Kasumi-1 (cell line): ENCODE data around the gene STAG3.

Experiments used
- DNase-seq, 2 experiments: peaks; one replicate each; lab custom pipeline; 2025; lab: John Stamatoyannopoulos, UW

STAG3 gene

GRCh38 chr7:100155553-100156317 lies 22.0 kb upstream of the STAG3 start:
- no peak for DNase-seq

- peak; percentile 56 for DNase-seq
Observed at GRCh38 chr7:100156331-100157068, 21.2 kb upstream of the STAG3 start.

- DNase-seq, result no peak
Observed at GRCh38 chr7:100157069-100157333, 20.7 kb upstream of the STAG3 start.

- DNase-seq, result peak in 1 of 2 experiments; percentile 7
Observed at GRCh38 chr7:100157334-100158228, 20.1 kb upstream of the STAG3 start.

- DNase-seq, result peak; percentile 81 to 82
Observed at GRCh38 chr7:100158229-100159098, 19.3 kb upstream of the STAG3 start, which contains the start of gene TRAPPC14. Gene TRAPPC14, minus strand, starts transcription at chr7:100158723. Its CDS starts 224 bp downstream, at chr7:100158499.

GRCh38 chr7:100159099-100159623 lies 18.6 kb upstream of the STAG3 start:
- DNase-seq, result peak in 1 of 2 experiments; percentile 14

- DNase-seq, result no peak
Observed at GRCh38 chr7:100160067-100160466, 17.7 kb upstream of the STAG3 start.

- DNase-seq, result no peak
Observed at GRCh38 chr7:100163006-100163531, 14.6 kb upstream of the STAG3 start.

GRCh38 chr7:100163871-100164270 lies 13.8 kb upstream of the STAG3 start:
- DNase-seq, result no peak

- no peak for DNase-seq
Observed at GRCh38 chr7:100166317-100166940, 11.3 kb upstream of the STAG3 start.

GRCh38 chr7:100166970-100167911 lies 10.5 kb upstream of the STAG3 start:
- DNase-seq, result peak in 1 of 2 experiments; percentile 8

- DNase-seq, result peak in 1 of 2 experiments; percentile 14
Observed at GRCh38 chr7:100167912-100168323, 9.8 kb upstream of the STAG3 start.

GRCh38 chr7:100169147-100169850 lies 8.4 kb upstream of the STAG3 start:
- DNase-seq, result no peak

- no peak for DNase-seq
Observed at GRCh38 chr7:100170101-100170897, 7.4 kb upstream of the STAG3 start.

- DNase-seq, result no peak
Observed at GRCh38 chr7:100171087-100171681, 6.5 kb upstream of the STAG3 start.

GRCh38 chr7:100171840-100172239 lies 5.9 kb upstream of the STAG3 start:
- no peak for DNase-seq

GRCh38 chr7:100173806-100174495 lies 3.8 kb upstream of the STAG3 start:
- no peak for DNase-seq
